Endothelial cell of umbilical vein (primary cell): ENCODE data around the gene LGR6. TPM values are rescaled to one million over a fixed set of nuclear protein-coding genes. Genes with fewer than 3 reads are reported as not detected.

Source experiments
- BruUV-seq: library from RNA; stranded (reverse); fragments of 400-500 nt; replicated peaks from 2 replicates; lab custom pipeline; 2021; lab: Mats Ljungman, UMichigan
- CTCF ChIA-PET: fragments of 300-600, 350-600 bp; sonication (Branson Sonifier 250); formaldehyde crosslinking; loops from one replicate; lab custom pipeline; 2021; ENCODE audit warnings: antibody characterized with exemption, inconsistent platforms; lab: Charles Lee
- POLR2A ChIA-PET: fragments of 300-600, 350-600 bp; sonication (Branson Sonifier 250); formaldehyde crosslinking; loops from one replicate; lab custom pipeline; 2021; ENCODE audit warnings: antibody characterized with exemption, inconsistent platforms; lab: Charles Lee
- DNase-seq: peaks from one replicate; pipeline ENCODE4 v3.0.0-alpha.2; 2011; ENCODE audit warnings: low read depth, low spot score
- FAIRE-seq: peaks from 2 replicates; lab custom pipeline; 2011; peaks lifted over from hg19 to GRCh38; lab: Jason Lieb, UNC
- H2AFZ ChIP-seq: 2 replicates; pipeline ENCODE4 v1.6.0; 2012; ENCODE audit warnings: low read depth, low read length, control low read depth, inconsistent platforms
- H3K27ac ChIP-seq: 2 replicates; pipeline ENCODE4 v1.5.1; 2011; ENCODE audit warnings: low read depth, mild to moderate bottlenecking, control low read depth, low read length, moderate library complexity; ENCODE audit not compliant: insufficient read depth
- H3K27me3 ChIP-seq, 2 experiments: 2 replicates each; pipeline versions ENCODE4 v1.6.0 to v1.6.1; 2011; ENCODE audit warnings: low read length in 2 of 2, mixed read lengths in 1 of 2; ENCODE audit not compliant: control insufficient read depth in 2 of 2, insufficient read depth in 2 of 2
- H3K36me3 ChIP-seq, 2 experiments: 2 replicates in 1 of 2; 3 replicates in 1 of 2; pipeline ENCODE4 v1.5.1; 2011; ENCODE audit warnings: low read length in 2 of 2, mild to moderate bottlenecking in 1 of 2, moderate library complexity in 1 of 2; ENCODE audit not compliant: control insufficient read depth in 2 of 2, insufficient read depth in 2 of 2; ENCODE audit errors: extremely low read depth in 1 of 2
- H3K4me1 ChIP-seq: 3 replicates; pipeline ENCODE4 v1.5.1; 2011; ENCODE audit warnings: mild to moderate bottlenecking, low read length; ENCODE audit not compliant: control insufficient read depth, insufficient read depth; ENCODE audit errors: extremely low read depth
- H3K4me2 ChIP-seq: 2 replicates; pipeline ENCODE4 v1.6.1; 2011; ENCODE audit warnings: low read length, control low read depth, mixed read lengths; ENCODE audit not compliant: insufficient read depth
- H3K4me3 ChIP-seq, 3 experiments: fragments of 200-600 bp in 1 of 3; sonication (generic), shearing (Covaris generic) in 1 of 3; replicated peaks in 1 of 3; 2 replicates each; pipeline ENCODE4 v1.5.1; 2011 to 2016; ENCODE audit warnings: control low read depth in 3 of 3, low read length in 3 of 3, mild to moderate bottlenecking in 2 of 3, inconsistent platforms in 1 of 3, low read depth in 1 of 3, moderate library complexity in 1 of 3; ENCODE audit not compliant: insufficient read depth in 1 of 3
- H3K79me2 ChIP-seq: 2 replicates; pipeline ENCODE4 v1.6.0; 2012; ENCODE audit warnings: low read length, inconsistent platforms; ENCODE audit not compliant: control insufficient read depth, insufficient read depth
- H3K9ac ChIP-seq: replicated peaks from 2 replicates; pipeline ENCODE3; 2011; ENCODE audit warnings: low read length, control low read depth; ENCODE audit not compliant: insufficient read depth; ENCODE audit errors: extremely low read depth
- H3K9me1 ChIP-seq: replicated peaks from 3 replicates; pipeline ENCODE4 v1.6.0; 2011; ENCODE audit warnings: mild to moderate bottlenecking, low read length; ENCODE audit not compliant: control insufficient read depth, insufficient read depth; ENCODE audit errors: extremely low read depth
- H3K9me3 ChIP-seq: replicated peaks from 2 replicates; pipeline ENCODE4 v1.5.1; 2012; ENCODE audit warnings: low read length, inconsistent platforms; ENCODE audit not compliant: control insufficient read depth, insufficient read depth
- H4K20me1 ChIP-seq: replicated peaks from 2 replicates; pipeline ENCODE3; 2011; ENCODE audit warnings: mild to moderate bottlenecking, low read length; ENCODE audit not compliant: control insufficient read depth, insufficient read depth; ENCODE audit errors: extremely low read depth
- CTCF ChIP-seq, 2 donors: IDR thresholded peaks; 1 replicate in 1 of 2; 2 replicates in 1 of 2; pipeline ENCODE4 v1.5.1; 2011; ENCODE audit warnings: low read length in 2 of 2, mild to moderate bottlenecking in 2 of 2, moderate library complexity in 2 of 2, control low read depth in 1 of 2, inconsistent platforms in 1 of 2, low read depth in 1 of 2; ENCODE audit not compliant: insufficient read depth in 1 of 2; ENCODE audit errors: extremely low read depth in 1 of 2
- EZH2 ChIP-seq: IDR thresholded peaks from 2 replicates; pipeline ENCODE4 v1.6.1; 2012; ENCODE audit warnings: borderline replicate concordance, low read depth, mild to moderate bottlenecking, moderate library complexity, low read length, inconsistent platforms; ENCODE audit not compliant: severe bottlenecking
- FOS ChIP-seq: IDR thresholded peaks from 2 replicates; pipeline ENCODE4 v1.6.1; 2011; ENCODE audit warnings: mild to moderate bottlenecking, low read length, moderate library complexity, borderline replicate concordance; ENCODE audit not compliant: insufficient read depth
- GATA2 ChIP-seq: IDR thresholded peaks from 2 replicates; pipeline ENCODE4 v1.7.0; 2011; ENCODE audit warnings: low read depth, mild to moderate bottlenecking, moderate library complexity, mixed read lengths, low read length; ENCODE audit not compliant: insufficient read length, insufficient read depth
- JUN ChIP-seq: IDR thresholded peaks from 2 replicates; pipeline ENCODE4 v1.6.1; 2011; ENCODE audit warnings: borderline replicate concordance, low read depth; ENCODE audit not compliant: insufficient read length, insufficient read depth
- MAX ChIP-seq: IDR thresholded peaks from 2 replicates; pipeline ENCODE4 v1.6.1; 2011; ENCODE audit not compliant: insufficient read depth, insufficient read length
- MYC ChIP-seq: IDR thresholded peaks from one replicate; pipeline ENCODE4 v1.6.1; 2011; ENCODE audit warnings: mild to moderate bottlenecking, low read depth, low read length
- POLR2A ChIP-seq: IDR thresholded peaks from 2 replicates; pipeline ENCODE4 v1.6.1; 2012; ENCODE audit warnings: low read depth, mild to moderate bottlenecking, control low read depth, low read length
- POLR2AphosphoS5 ChIP-seq: IDR thresholded peaks from 2 replicates; pipeline ENCODE4 v1.6.1; 2012; ENCODE audit warnings: low read depth, mild to moderate bottlenecking, control low read depth, low read length, moderate library complexity; ENCODE audit not compliant: insufficient read depth
- dilution Hi-C: fragments of 300-500 bp; cut with MboI; formaldehyde crosslinking; loops from one replicate; pipeline ENCODE4 v1.15.0; 2019; ENCODE audit warnings: low sequenced_read_pairs; ENCODE audit not compliant: extremely low pct_ligation_motif_present
- intact Hi-C: fragments of 100-400 bp; cut with micrococcal nuclease; formaldehyde crosslinking; loops from one replicate; pipeline ENCODE4 v1.10.0; 2022
- polyA plus RNA-seq, 4 experiments: library from polyadenylated mRNA; depleted of rRNA in 3 of 4; stranded (reverse) in 3 of 4; unstranded in 1 of 4; fragments of >200 nt; gene quantifications; 2 replicates each; pipeline versions ENCODE4 v1.2.1 to v1.2.3, GENCODE V29; 2011 to 2012; ENCODE audit warnings: missing spikeins in 1 of 4
- total RNA-seq: library from RNA; stranded (reverse); gene quantifications from 2 replicates; pipeline ENCODE4 v1.2.3, GENCODE V29; 2021

Gene LGR6
- total and polyA plus RNA-seq, 2 donors (not counting 3 experiments of a cell fraction or from before 2014, with no cell fraction given), result not detected

DNA sequence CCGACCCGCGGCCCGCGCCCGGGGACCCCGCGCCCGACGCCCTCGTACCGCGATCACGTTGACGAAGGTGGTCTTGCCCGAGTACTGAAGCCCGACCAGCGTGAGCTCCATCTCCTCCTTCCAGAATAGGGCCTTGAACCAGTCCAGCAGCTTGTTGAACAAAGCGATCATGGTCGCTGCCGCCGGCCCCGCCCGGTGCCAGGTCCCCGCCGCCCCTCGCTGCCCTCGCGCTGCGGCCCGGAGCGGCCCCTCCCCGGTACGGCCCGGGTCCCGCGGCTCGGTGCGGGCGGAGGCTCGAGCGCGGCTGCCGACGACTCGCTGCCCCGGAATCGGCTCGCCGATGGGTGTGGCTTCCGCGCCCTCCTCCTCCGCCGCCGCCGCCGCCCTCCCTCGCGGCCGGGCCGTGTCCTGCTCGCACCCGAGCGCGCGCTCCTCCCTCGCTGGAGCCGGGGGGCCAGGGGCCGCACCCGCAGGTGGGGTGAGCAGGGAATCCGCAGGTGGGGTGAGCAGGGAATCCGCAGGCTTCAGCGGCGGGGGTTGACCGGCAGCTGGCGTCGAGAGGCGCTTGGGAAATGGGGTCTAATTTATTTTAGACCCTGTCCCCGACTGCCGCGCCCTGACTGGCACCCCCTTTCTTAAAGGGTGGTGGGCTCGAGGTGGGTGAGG is 49.1 kb upstream of the LGR6 start, which contains the start of gene ARL8A:
ARL8A (minus strand) TSS at position 336 of the 666 bp plus-strand sequence; CDS start at position 171, 165 bp downstream.
- Histone ChIP-seq H3K27ac (peak within 1 kb of the TSS; percentile 52), H3K79me2 (peaks cover 49% of the 10 kb centered on the region)

DNA sequence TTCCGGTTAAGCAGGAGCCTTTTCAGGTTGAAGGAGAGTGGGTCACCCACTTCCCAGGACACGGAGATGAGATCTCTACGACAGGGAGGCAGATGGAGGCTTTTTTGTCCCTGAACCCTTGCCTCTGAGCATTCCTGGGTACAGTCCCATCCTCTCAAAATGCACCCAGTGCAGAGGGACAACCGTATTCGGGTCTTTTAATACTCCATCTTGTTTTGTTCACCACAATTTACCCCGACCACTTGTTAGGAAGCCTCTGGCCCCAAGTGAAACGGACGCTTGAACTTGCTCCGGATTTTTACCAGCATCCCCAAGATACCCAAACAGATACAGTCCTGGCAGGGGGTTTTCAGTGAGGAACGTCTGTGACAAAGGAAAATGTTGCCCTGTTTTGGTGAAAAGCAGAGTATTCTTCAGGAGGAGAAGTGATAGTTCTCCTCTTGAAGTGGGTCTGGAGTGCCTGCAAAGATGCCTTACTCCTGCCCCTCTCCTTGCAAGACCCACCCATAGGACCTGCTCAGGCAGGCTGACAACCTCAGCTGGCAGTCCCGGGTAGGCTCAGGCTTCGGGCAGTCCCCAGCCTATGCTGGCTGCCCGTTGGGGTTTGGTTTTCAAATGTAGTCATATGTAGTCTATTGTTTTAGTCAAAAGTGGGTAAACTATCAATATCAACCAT is 48.4 kb upstream of the LGR6 start:
- TSS peak; percentile 46 for BruUV-seq
- H3K4me2 ChIP-seq, result peak overlapping the region; percentile 92
- H3K36me3 ChIP-seq, result peaks cover 0 to 2% of the 10 kb centered on the region in 2 experiments
- no peaks in the 10 kb centered on the region for H3K27me3 ChIP-seq
- peaks cover 45% of the 10 kb centered on the region for H3K79me2 ChIP-seq
- H3K9ac ChIP-seq, result peak overlapping the region; percentile 81
- TF ChIP-seq POLR2A (no peak), GATA2 (no peak), EZH2 (no peak), CTCF (IDR thresholded peaks at IDR 0.05; ENCODE audit: extremely low read depth in 1 of 2, insufficient read depth in 1 of 2, low read depth in 1 of 2, low read length in 2 of 2) (no peak), FOS (no peak), JUN (no peak), POLR2AphosphoS5 (no peak), MAX (no peak), MYC (no peak)
- POLR2A ChIA-PET, result no interaction called here
- FAIRE-seq (peak; percentile 18), DNase-seq (peak; percentile 30)
- no peaks in the 10 kb centered on the region for H3K9me3 ChIP-seq
- no peaks in the 10 kb centered on the region for H3K9me1 ChIP-seq
- H3K27ac ChIP-seq, result peak overlapping the region; percentile 40
- intact Hi-C loops, result no loop called here
- dilution Hi-C loops, result no loop called here
- peak overlapping the region; percentile 68 to 94 (median 77) for H3K4me3 ChIP-seq
- peak overlapping the region; percentile 96 for H2AFZ ChIP-seq
- H4K20me1 ChIP-seq, result peaks cover 6% of the 10 kb centered on the region
- CTCF ChIA-PET, result interaction anchor here (1.3 kb wide), 1 partner anchor 9 kb away, joined by 4 read pairs; no protein-coding TSS in a partner anchor
- peaks cover 21% of the 10 kb centered on the region for H3K4me1 ChIP-seq

More for the DNA sequence above, 49.1 kb upstream of the LGR6 start, which contains the start of gene ARL8A:
- no TSS peak for BruUV-seq
- DNase-seq (peak; percentile 39), FAIRE-seq (peak; percentile 37)
- Histone ChIP-seq H3K4me3 (peak within 1 kb of the TSS; percentile 68 to 94 (median 77)), H3K4me1 (peaks cover 21% of the 10 kb centered on the region), H3K9me3 (no peaks in the 10 kb centered on the region), H3K9me1 (no peaks in the 10 kb centered on the region), H3K27me3 (no peaks in the 10 kb centered on the region), H3K36me3 (peaks cover 0 to 2% of the 10 kb centered on the region in 2 experiments), H3K9ac (peak within 1 kb of the TSS; percentile 81), H2AFZ (peak within 1 kb of the TSS; percentile 96), H4K20me1 (peaks cover 6% of the 10 kb centered on the region), H3K4me2 (peak within 1 kb of the TSS; percentile 92)
- TF ChIP-seq POLR2AphosphoS5 (peak; percentile 34), MAX (no peak), POLR2A (peak; percentile 63)
- ChIA-PET CTCF (interaction anchor here (1.3 to 1.6 kb wide), 2 partner anchors 10 to 16 kb away, joined by 4 read pairs; partner anchors contain the start of gene PTPN7), POLR2A (no interaction called here)
- dilution Hi-C loops, result no loop called here
- intact Hi-C loops, result no loop called here
